Activated CD4-positive, alpha-beta T cell treated with anti-CD3 and anti-CD28 coated beads, Interleukin-2, amount 50 U/mL, for 1 hour (primary cell): Measurements from ENCODE around the gene POMZP3.
"Not testable (repeated sequence)": the region's sequence is repeated elsewhere in the genome, so short reads cannot be mapped to it uniquely, and the experiment has no call there.

ENCODE experiments used
- DNase-seq: peaks from one replicate; pipeline ENCODE4 v3.0.0-alpha.2; 2020

The POMZP3 gene

GRCh38 chr7:76586585-76587315 lies 40.3 kb downstream of the POMZP3 start:
- not testable (repeated sequence) for DNase-seq

DNA sequence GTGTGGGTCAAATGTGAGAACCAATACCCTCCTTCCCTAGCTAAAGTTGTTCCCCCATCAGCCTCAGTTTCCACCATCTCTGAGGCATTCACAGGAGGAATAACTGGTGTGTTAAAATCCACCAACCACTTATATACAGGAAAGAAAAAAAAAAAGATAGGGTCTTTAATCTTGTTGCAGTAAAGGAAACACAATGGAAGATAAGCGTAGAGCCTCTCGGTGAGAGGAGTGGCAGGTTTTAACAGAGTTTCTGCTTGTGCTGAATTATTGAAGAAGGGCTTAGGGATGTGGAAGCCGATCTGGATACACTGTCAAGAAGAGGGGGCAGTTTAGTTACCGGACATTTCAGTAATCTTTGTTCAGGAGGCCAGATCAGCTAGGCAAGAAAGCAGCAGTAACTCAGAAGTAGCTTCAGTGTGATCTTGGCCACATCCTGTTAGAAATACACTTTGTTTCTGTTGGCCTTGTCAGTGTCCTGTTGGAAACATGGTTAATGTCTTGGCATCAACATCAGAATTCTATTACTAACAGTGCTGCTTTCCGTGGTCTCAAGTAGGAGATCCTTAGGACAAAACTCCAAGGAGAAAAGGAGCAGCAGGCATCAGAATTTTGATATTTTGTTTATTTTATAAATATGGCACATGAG lies 43.3 kb downstream of the POMZP3 start:
- DNase-seq = not testable (repeated sequence)

GRCh38 chr7:76582848-76583631 lies 44.0 kb downstream of the POMZP3 start:
- peak; percentile 2 for DNase-seq

- DNase-seq = not testable (repeated sequence)
Measured at GRCh38 chr7:76575919-76576655, 51.0 kb downstream of the POMZP3 start.

GRCh38 chr7:76575431-76575830 lies 51.6 kb downstream of the POMZP3 start:
- not testable (repeated sequence) for DNase-seq

DNA sequence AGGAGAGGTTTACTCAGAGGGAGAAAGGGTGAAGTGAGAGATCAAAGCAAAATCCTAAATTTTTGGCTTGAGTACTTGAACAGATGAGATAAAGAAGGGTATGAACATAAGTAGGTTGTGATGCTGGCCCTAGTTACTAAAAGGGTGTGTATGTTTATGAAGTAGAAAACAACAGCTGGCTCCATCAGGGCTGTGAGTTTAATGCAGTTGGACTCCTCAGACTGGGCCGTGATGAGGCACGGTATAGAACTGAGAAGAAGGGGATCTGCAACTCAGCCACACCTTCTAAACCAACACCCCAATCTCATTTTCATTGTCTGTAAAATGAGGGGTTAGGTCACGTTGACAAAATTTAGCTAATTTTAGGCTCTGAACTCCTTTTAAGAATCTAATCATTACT lies 54.8 kb downstream of the POMZP3 start:
- not testable (repeated sequence) for DNase-seq

DNA sequence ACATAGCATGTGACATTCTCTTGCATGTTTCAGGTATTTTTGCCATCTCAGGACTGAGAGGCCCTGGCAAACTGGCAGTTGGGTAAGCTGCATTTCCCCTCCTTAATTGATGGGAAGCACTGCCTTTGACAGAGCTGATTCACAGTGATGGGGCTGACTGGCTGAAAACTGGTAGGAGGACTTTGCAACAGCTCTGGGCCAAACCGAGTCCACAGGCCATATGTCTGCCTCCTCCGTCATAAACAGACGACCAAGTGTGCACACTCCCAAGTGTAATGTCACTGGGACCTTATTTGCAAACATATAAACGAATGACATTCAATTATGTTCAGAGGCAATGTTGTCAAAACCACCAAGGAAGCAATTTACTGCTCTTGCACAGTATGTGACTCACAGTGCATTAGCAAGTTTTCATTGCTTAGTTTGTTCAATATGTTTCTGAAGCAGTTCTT lies 56.7 kb downstream of the POMZP3 start:
- not testable (repeated sequence) for DNase-seq

DNA sequence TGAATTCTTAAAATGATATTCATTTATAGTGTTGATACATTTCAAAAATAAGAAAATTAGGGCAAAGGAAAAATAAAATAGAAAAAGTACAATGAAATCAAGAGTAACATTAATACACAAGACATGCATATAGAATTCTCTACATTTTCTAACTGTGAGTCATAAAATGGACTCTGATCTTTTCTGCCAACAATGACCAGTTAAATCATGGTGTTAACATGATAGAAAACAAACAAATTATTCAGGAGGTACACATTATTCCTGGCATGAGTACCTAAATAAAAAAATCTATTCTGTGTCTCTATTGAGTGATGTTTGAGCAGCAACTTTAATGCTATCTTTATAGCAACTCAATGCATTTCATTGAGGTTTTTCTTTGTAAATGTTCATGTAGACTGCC lies 58.3 kb downstream of the POMZP3 start:
- not testable (repeated sequence) for DNase-seq

DNA sequence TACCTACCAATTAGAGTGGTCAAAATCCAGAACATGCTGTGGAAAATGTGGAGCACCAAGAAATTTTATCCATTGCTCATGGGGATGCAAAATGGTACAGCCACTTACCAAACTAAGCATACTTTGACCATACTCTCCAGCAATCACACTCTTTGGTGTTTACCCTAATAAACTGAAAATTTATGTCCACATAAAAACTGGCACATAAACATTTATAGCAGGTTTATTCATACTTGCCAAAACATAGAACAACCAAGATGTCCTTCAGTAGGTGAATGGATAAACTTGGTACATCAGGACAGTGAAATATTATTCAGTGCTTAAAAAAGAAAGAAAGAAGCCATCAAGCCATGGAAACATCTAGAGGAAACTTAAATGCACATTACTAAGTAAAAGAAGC lies 59.3 kb downstream of the POMZP3 start:
- DNase-seq = not testable (repeated sequence)

GRCh38 chr7:76567311-76567710 lies 59.8 kb downstream of the POMZP3 start:
- not testable (repeated sequence) for DNase-seq

DNA sequence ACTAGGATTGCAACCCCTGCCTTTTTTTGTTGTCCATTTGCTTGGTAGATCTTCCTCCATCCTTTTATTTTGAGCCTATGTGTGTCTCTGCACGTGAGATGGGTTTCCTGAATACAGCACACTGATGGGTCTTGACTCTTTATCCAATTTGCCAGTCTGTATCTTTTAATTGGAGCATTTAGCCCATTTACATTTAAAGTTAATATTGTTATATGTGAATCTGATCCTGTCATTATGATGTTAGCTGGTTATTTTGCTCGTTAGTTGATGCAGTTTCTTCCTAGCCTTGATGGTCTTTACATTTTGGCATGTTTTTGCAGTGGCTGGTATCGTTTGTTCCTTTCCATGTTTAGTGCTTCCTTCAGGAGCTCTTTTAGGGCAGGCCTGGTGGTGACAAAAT lies 62.1 kb downstream of the POMZP3 start:
- DNase-seq = not testable (repeated sequence)

DNA sequence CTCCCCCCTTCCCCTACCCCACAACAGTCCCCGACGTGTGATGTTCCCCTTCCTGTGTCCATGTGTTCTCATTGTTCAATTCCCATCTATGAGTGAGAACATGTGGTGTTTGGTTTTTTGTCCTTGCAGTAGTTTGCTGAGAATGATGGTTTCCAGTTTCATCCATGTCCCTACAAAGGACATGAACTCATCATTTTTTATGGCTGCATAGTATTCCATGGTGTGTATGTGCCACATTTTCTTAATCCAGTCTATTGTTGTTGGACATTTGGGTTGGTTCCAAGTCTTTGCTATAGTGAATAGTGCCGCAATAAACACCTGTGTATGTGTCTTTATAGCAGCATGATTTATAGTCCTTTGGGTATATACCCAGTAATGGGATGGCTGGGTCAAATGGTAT lies 65.7 kb downstream of the POMZP3 start:
- DNase-seq = not testable (repeated sequence)

- DNase-seq = not testable (repeated sequence)
Measured at GRCh38 chr7:76560157-76560556, 66.9 kb downstream of the POMZP3 start.
